Midbrain (tissue), 1 donor: ENCODE results near the gene FANCG.

Experiments used
- DNase-seq: peaks from one replicate; lab custom pipeline; 2025; lab: John Stamatoyannopoulos, UW

The FANCG gene

DNA sequence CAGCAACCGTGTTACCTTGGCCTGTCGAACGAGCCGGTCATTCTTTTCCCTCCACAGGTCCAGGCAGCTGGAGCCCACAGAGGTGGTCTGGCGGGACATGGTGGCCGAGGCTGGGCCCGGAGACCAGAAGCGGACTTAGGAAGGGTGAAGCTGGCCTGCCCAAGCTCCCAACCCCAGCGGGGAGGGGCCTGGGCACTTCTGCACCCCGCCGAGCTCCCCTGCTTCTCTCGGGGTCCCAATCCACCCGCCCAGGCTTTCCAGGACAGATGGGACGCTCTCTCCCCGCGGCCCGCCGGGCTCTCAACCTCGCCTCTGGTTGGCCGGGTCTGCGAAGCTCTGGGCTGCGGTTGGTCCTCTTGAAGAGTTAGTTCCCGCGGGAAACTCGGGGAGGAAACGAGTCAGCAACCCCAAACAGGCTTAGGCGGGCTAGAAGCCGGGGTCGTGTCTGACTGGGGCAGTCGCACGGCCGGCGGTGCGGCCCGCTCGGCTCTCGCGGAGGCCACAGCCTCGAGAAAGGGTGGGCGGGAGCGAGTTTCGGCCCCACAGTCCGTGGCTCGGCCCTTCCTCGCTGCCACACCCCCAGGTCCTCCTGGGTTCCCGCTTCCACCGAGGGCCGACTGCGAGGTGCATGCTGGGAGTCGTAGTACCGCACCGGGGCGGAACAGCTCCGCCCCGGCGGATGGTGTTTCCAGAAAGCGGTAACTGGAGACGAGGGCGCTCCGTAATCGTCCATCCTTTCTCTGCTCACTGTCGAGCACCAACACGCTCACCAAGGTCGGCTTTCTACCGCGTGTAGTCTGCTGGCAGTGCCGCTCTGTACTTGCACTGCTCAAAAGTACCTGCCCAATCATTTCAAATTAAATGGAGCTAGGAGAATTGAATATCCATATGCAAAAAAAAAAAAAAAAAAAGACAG is at the start of gene FANCG:
Gene FANCG (minus strand): TSS at position 517 of the 916 bp plus-strand sequence. CDS start 418 bp downstream, at position 99.
- peak; percentile 87 for DNase-seq

DNA sequence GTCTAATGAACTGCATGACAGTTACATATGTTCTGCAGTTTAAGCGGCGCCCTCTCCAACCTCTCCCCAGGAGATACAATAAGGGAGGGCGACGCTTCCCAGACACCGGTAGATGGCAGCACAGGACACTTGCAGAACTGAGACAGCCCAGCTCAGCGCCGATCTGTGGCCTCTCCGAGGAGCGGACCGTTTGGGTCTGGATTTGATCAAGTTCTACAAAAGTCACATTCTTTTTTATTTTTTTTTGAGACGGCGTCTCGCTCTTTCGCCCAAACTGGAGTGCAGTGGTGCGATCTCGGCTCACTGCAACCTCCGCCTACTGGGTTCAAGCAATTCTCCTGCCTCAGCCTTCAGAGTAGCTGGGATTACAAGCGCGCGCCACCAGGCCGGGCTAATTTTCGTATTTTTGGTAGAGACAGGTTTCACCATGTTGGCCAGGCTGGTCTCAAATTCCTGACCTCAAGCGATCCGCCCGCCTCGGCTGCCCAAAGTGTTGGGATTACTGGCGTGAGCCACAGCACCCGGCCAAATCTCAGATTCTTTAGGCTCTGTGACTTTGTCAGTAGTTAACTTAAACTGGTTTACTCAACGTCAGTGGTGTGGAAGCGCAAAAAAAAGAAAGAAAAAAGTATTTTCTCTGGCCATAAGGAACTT is 37.3 kb upstream of the FANCG start:
- peak; percentile 92 for DNase-seq

DNA sequence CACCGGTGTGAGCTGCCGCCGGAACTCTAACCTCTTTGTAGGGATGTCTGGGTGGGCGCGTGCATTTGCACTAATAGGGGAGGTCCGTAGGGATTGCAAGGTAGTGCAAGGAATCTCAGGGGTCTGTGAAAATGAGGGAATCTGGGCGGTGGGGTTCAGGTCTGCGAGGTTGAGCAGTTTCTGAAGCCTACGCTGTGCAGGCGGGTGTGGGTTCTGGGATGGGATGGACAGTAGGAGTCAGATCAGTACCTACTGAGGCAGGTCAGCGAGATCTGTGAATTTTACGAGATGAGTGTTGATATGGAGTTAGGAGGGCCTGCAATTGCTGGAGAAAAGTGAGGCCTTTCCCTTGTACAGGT is 36.8 kb upstream of the FANCG start:
- DNase-seq, result no peak

DNA sequence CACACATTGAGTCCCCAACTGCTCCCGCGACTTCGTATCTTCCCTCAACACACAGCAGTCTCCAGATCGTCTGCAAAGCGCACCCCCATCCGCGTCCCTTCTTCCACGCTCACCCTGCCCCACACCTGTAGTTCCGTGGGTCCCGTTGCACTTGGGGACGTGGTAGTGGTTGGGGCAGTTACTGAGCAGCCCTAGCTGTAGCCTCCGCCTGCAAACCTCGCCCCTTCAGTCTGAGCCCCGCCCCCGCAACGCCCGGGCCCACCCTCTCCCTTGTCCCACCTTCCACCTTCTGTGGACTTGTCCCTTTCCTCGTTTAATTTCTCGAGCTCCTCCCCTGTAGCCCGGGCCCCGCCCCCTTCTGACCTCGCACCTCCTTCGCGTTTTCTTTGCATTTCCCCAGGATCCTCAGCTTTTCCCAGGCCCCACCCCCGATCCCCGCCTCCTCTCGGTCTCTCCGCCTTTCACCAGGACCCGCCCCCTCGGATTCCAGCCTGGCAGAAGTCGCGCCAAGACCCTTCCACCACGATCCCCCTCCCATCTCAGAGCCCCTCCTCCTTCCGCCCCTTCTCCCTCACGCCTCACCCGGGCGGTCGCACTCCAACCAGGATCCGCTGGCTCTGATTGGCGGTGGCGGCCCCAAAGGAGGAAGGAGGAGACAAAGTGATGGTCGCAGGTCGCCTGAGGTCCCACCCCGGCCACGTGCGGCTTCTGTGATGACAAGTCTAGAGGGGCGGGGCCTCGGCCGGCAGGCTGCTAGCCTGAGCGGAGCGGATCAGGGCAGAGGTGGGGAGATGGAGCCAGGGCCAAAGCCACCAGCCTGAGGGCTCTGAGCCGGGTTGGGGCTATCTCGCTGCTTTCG is 36.2 kb upstream of the FANCG start, which contains the start of gene ATOSB:
Gene ATOSB (minus strand): TSS at position 183 of the 859 bp plus-strand sequence. CDS start 7,588 bp downstream, outside the sequence.
- DNase-seq, result peak; percentile 90

DNA sequence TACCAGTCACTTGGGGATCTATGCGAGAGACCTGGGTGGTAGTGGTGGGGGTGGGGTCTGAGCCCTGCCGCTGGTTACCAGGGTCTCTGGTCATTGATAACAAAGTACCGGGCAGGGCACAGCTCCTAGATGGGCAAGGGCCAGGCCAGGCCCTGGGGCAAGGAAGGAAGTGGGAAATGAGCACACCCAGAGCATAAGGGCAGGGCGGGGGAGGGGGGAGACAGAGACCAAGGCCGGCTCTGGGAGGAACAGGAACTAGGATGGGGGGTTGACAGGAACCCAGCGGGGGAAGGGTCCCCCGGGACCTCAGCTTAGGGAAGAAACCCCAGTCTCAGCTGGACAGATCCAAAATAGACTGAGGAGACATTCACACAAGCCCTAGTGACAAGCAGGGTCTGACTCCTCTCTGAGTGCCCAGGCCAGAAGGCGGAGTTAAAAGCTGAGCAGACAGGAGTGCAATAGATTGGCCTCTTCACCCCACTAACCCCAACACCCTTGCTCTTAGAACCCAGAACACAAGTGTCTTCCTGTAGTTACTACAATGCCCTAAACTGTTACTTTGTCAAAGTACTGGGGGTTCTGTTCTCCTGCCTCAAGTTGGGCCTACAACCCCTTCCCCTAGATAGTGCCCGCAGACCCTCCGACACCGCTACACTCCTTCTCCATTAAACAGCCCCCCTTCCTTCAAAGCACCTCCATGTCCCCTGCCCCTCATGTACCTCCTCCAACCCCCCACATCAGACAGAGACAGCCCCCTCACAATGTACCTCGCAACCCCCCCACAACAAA is 35.3 kb upstream of the FANCG start:
- peak; percentile 4 for DNase-seq

DNA sequence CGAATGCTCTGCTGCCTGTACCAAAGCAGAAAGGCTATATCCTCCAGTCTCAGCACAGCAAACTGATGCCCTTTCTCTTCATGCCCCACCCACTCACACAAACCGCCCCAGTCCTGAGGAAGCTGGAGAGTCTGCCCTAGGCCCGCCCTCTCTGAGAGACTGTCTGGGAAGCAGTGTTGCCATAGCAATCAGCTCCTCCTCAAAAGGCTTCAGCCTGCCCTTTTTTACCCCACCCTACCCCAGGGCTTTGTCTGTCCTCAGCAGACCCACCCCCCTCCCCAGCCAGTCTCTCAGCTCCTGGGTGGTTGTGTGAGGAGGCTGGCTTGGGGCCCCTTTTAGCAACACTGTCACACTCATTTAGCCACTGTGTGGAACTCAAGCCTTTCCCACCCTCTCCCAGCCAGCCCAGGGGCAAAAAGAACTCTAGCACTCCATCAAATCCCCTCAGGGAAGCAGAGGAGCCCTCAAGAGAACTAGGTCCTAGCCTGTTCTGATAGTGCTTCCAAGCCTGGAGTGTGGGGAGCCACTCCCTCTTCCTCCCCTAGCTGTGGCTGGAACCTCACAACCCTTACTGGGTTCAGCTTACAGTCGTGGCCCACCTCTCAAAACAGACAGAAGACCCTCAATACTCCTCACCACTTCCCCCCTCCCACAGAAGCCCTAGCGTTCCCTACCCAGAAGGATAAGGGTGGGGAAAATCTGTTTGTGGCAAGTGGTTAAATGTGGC is 34.5 kb upstream of the FANCG start:
- peak; percentile 78 for DNase-seq

DNA sequence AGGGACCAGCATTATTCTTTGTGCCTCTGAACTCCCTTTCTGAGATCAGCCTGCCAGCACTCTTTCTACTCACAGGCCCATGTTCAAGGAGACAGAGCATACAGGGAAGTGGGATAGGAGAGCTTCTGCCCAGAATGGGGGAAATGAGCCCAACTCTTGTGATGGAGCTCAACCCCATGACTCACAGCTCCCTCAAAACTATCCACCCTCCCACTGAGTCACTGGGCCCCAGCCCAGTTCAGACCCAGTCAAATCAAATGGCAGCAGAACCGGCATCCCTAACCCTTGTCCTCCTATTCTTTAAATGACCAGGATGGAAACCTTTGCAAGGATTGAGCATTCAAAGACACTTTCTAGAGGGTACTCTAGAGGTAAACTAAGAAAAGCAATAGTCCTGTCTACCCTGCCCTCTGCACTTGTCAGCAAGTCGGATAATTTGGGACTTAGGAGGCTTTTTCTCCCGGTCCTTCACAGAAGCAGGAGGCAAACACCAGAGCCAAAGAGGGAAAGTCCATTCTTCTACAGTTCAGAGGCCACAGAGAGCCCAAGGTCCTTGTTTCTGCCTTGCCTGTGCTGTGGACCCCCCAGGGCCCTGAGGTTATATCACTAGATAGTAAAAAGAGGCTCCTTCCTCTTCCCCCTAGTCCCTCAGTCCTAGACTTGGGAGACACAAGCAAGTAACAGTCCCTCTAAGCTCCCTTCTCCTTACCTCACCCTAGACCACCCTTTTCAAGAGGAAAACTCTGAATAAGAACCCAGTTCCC is 32.7 kb upstream of the FANCG start:
- DNase-seq, result peak; percentile 27

DNA sequence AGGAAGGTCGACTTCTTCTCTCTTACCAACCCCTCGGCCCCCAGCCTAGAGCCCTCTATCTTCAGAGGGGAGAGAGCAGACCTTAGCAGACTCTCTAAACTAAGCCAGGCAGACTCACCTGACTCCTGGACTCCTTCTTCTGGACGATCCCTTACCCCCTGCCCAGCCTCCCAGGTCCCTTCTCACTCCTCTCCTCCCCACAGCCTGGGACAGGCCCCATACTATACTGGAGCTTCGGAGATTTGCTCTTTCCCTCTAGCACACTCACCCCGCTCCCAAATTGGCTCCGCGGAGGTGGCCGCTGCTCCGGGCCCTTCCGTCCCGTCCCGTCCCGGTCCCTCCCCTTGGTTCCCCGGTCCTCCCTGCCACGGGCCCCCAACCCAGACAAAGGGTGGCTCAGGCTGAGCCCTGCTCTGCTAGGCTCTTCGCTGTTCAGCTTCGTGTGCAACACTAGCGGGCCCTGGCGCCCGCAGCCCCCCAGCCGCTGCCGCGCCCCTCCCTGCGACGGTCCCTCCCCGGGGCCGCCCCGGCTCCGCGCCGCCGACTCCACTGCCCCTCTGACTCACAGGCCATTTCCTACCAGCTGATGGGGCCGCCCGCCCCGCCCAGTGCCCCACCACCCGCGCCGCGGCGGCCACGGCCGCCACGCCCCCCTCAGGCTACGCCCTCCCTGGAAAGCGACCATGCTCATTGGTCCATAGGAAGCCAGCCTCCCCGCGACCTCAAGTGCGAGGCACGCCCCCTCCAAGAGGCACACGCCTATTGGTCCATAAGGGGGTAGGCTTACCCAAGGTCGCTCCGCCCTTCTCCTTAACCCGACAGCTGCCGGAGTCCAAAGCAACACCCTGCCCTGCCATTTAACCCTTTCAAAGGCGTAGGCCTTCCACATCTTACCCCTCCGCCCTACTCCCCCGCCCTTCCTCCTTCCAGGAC is 31.5 kb upstream of the FANCG start:
- DNase-seq, result peak; percentile 98

DNA sequence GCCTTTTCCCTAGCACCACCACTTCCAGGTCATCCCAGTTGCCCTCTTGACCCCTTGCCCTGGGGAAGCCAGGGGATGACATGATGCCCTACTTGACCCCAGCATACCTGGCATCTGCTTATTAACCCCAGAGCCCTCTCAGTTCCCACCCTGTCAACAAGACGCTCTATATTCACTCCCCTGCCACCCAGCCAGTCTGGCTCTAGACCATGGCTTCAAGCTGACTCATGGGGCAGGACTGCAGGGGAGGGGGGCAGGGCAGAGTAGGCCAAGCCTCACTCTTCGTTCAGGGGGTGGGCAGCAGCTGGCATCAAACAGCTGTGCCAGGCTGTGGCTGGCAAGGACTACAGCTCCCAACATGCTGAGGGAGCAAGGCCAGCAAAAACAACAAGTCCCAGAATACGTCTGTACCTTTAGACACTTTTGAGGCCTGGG is 30.6 kb upstream of the FANCG start:
- peak; percentile 78 for DNase-seq

DNA sequence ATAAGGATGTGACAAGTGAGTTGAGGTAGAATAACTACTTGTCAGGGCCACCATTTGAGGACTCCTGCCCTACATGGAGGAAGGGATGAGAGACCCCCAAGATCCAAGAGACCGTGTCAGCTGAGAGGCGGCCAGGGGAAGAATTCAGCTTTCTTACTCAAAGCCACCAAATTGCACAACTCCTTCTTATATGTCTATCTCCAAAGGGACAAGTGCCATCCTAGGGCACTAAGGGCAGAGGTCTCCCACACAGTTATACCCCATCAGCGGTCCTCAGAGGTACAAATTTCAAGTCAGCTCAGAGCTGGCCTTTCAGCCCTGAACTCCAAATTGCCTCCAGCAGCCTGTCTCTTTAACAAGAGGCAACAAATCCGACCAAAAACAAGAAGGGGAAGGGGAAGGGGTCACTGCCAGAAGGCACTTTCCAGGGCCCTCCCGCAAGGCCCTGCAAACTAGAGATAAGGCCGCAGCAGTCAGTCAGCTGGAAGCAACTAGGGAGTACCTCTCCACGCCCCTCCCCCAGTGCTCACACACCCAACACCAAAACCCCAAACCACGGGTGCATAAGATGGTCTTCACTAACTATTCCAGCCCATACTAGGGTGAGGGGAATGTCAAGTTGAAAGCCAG is 29.3 kb upstream of the FANCG start:
- DNase-seq, result no peak

DNA sequence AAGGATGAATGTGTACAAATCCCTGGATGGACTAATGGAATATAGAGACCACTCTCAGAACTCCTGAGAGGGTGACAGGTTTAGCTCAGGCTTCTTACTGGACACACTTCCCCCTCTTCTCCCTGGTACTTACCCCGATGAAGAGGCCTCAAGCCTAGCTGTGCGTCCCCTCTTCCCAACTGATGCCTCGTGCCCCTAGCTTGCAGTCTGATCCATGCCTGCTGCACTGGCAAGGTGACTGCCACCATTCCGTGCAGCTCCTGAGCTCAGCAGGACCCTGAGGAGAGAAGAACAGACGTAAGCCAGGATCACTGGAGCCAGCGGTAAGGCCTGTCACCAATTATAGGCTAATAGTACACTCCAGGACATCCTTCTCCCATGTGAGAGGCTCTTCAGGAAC is 28.7 kb upstream of the FANCG start:
- DNase-seq, result no peak

DNA sequence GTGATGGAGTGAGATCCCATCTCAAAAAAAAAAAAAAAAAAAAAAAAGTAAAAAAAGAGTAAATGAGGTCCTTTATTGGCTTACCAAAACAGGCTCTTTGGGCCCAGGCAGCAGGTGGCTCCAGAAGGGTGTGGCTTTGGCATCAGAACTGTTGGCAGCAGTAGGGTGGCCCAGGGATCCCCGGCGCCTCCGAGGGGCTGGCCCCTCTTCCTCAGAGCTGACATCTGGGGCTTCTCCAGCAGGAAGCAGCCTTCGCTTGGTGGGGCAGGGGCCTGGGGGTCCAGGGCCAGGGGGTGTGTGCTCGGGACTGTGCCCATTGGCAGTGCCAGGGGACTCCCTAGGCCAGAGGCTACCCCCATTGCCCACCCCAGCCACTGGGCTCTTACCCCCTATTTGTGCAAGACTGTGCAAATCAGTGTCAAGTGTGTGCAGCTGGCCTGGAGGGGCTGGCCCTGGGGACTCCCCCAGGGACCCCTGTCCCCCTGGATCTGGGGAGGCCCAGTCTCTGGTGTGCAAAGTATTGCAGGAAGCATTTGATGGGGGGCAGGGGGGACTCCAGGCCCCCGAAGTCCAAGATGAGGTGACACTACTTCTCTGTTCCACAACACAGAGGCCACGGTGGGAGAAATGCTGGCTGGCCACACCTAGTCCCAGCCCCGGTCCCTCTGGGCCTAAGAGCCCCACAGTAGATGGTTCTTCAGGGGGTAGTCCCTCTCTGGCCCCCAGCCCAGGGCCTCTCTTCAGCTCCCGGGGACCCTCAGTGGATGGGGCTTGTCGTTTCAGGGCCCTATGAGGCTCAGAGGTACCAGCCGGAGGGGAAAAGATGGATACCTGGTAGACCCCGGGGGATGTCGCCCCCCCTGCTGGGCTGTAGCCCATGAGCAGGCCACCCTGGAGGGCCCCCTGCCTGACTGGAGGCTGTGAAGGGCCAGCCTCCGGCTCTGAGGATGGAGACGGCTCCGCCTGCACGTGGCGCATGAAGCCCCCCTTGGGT is 27.9 kb upstream of the FANCG start:
- DNase-seq, result no peak

DNA sequence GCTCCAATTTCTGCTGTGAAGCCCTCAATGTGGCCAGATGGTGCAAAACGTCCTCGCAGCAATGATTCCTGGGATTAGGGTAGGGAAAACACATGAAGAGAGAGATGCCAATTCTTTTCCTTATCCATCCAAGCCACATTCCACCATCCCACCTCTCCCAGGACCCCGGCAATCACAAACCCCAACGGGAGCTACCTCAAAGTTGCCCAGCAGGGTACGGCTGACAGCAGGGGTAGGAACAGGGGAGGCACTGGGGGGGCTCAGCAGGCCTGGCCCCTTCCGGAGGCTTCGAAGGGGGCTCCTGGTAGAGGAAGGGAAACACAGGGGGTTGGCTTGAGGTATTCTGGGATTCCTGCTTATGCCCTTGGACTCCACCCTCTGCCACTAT is 26.6 kb upstream of the FANCG start:
- no peak for DNase-seq

DNA sequence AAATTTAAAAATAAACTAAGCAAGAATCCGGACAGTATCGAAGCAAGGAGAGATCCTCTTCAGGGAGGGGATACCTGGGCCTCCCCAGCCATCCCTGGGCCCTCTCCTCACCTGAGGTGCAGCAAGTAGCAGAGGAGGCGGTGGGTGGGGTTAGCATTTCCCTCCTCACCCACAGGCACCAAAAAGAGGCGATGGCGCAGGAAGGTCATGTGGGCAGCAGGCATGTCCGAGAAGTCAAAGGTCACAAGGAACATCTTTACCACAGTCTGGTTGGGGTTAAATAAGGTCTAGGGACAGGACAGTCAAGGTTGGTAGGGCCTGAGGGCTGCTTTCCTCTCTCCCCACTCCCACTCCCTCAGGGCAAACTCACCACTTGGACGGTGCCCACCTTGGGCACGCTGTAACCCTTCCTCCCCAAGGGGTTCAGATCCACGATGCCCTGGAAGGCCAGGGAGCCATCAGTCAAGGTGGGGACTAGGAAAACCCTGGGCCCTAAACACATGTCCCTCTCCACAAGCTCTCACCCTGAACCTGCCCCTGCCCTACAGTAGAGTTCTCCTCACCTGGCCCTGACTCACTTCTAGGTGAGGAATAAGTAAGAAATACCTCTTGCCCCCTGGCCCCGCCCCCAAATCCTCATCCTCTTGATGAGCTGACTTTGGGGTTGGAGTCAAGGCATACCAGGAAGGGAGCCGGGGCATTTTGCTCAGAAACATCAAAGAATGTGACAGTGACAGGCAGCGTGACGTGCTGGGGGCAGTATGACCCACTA is 26.0 kb upstream of the FANCG start:
- no peak for DNase-seq

DNA sequence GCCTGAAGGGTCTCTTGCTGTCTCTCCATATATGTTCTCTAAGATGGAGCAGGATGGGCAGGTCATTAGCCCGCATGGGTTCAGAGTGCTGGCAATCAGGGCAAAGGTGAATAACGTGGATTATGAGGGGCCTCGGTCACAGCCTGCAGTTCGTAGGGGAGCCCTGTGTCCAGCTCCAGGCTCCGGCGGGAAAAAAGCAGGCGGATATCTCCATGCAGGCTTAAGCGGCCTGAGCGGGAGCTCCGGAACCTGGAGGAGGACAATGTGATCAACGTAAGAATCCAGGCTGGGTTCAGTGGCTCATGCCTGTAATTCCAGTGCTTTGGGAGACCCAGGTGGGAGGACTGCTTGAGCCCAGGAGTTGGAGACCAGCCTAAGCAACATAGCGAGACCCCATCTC is 25.4 kb upstream of the FANCG start:
- DNase-seq, result no peak

DNA sequence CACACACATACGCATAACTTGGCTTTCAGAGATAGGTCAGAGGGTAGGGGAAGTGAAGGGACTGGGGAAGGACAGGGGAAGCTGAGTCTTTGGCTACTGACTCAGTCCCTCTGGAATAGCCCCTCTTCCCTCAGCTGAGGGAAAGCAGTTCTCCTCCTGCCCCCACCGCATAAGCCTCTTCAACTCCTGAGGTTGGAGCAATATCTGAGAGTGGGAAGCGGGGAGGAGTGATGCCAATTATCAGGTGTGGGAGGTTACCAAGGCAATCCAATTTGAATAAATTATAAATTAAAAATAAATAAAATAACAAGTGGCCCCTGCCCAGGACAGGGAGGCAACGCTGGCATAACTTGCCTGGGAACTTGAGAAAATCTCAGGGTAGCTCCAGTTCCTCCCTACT is 24.8 kb upstream of the FANCG start:
- no peak for DNase-seq
